ENCODE measurements around the gene HBS1L. TPM values are rescaled to one million over a fixed set of nuclear protein-coding genes. Genes with fewer than 3 reads are reported as not detected.

HBS1L gene
- polyA plus RNA-seq, 1 donor: 47.2 TPM

GRCh38 chr6:135043846-135044245 lies 10.8 kb downstream of the HBS1L start:
- Histone ChIP-seq H3K9me3 (ENCODE audit: control insufficient read depth, low read depth, low read length) (no peaks in the 10 kb centered on the region), H3K4me3 (ENCODE audit: low read length) (no peak overlapping the region), H3K36me3 (ENCODE audit: control insufficient read depth, insufficient read depth, low read length) (peaks cover 23% of the 10 kb centered on the region), H3K4me1 (ENCODE audit: control insufficient read depth, insufficient read depth, low read length) (no peaks in the 10 kb centered on the region), H3K27me3 (ENCODE audit: control insufficient read depth, insufficient read depth, low read length) (no peaks in the 10 kb centered on the region), H3K27ac (ENCODE audit: low read length) (no peak overlapping the region)
- no CpG with 5 or more reads among the region's 2 CpGs for WGBS (ENCODE audit: insufficient coverage, low lambda C conversion rate)
- no peak for DNase-seq

GRCh38 chr6:135043364-135043763 lies 11.3 kb downstream of the HBS1L start:
- Histone ChIP-seq H3K27ac (ENCODE audit: low read length) (no peak overlapping the region), H3K27me3 (ENCODE audit: control insufficient read depth, insufficient read depth, low read length) (no peaks in the 10 kb centered on the region), H3K4me1 (ENCODE audit: control insufficient read depth, insufficient read depth, low read length) (no peaks in the 10 kb centered on the region), H3K4me3 (ENCODE audit: low read length) (no peak overlapping the region), H3K9me3 (ENCODE audit: control insufficient read depth, low read depth, low read length) (no peaks in the 10 kb centered on the region), H3K36me3 (ENCODE audit: control insufficient read depth, insufficient read depth, low read length) (peaks cover 23% of the 10 kb centered on the region)
- WGBS (ENCODE audit: insufficient coverage, low lambda C conversion rate): 63% methylated on average over 3 of the region's 3 CpGs
- DNase-seq: peak in 1 of 2 donors; percentile 22

DNA sequence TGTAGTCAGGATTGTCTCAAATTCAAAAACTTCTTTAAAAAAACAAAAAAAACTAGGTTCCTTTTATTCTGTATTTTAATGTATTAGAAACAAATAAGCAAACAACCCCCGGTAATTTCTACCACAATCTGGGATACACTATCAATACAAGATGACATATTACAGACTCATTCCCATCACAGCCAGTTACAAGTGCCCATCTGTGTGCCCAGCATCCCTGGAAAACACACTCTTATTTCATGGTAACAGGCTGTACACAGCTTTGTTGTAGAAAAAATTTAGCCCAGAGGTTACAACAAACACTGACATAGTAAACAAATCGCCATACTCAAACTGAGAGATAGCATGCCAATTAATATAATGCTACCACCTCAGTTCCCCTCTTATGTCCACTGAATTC lies 16.3 kb downstream of the HBS1L start:
- Histone ChIP-seq H3K36me3 (ENCODE audit: control insufficient read depth, insufficient read depth, low read length) (peaks cover 31% of the 10 kb centered on the region), H3K27me3 (ENCODE audit: control insufficient read depth, insufficient read depth, low read length) (no peaks in the 10 kb centered on the region)
- WGBS (ENCODE audit: insufficient coverage, low lambda C conversion rate): 100% methylated on average over 1 of the region's 2 CpGs

GRCh38 chr6:135037541-135037940 lies 17.1 kb downstream of the HBS1L start:
- Histone ChIP-seq H3K27ac (ENCODE audit: low read length) (no peak overlapping the region), H3K36me3 (ENCODE audit: control insufficient read depth, insufficient read depth, low read length) (peaks cover 31% of the 10 kb centered on the region), H3K4me3 (ENCODE audit: low read length) (no peak overlapping the region), H3K9me3 (ENCODE audit: control insufficient read depth, low read depth, low read length) (no peaks in the 10 kb centered on the region), H3K27me3 (ENCODE audit: control insufficient read depth, insufficient read depth, low read length) (no peaks in the 10 kb centered on the region), H3K4me1 (ENCODE audit: control insufficient read depth, insufficient read depth, low read length) (no peaks in the 10 kb centered on the region)
- 100% methylated on average over 1 of the region's 4 CpGs for WGBS (ENCODE audit: insufficient coverage, low lambda C conversion rate)
- no peak for DNase-seq

More for the DNA sequence above, 16.3 kb downstream of the HBS1L start:
- Histone ChIP-seq H3K4me3 (ENCODE audit: low read length) (no peak overlapping the region), H3K4me1 (ENCODE audit: control insufficient read depth, insufficient read depth, low read length) (no peaks in the 10 kb centered on the region), H3K9me3 (ENCODE audit: control insufficient read depth, low read depth, low read length) (no peaks in the 10 kb centered on the region), H3K27ac (ENCODE audit: low read length) (no peak overlapping the region)
- no peak for DNase-seq

- WGBS (ENCODE audit: insufficient coverage, low lambda C conversion rate): 96% methylated on average over 4 of the region's 5 CpGs
- Histone ChIP-seq H3K9me3 (ENCODE audit: control insufficient read depth, low read depth, low read length) (no peaks in the 10 kb centered on the region), H3K4me1 (ENCODE audit: control insufficient read depth, insufficient read depth, low read length) (no peaks in the 10 kb centered on the region), H3K27me3 (ENCODE audit: control insufficient read depth, insufficient read depth, low read length) (no peaks in the 10 kb centered on the region), H3K36me3 (ENCODE audit: control insufficient read depth, insufficient read depth, low read length) (peaks cover 31% of the 10 kb centered on the region), H3K4me3 (ENCODE audit: low read length) (no peak overlapping the region), H3K27ac (ENCODE audit: low read length) (no peak overlapping the region)
- DNase-seq: no peak
Measured at GRCh38 chr6:135036731-135037420, 17.7 kb downstream of the HBS1L start.

DNA sequence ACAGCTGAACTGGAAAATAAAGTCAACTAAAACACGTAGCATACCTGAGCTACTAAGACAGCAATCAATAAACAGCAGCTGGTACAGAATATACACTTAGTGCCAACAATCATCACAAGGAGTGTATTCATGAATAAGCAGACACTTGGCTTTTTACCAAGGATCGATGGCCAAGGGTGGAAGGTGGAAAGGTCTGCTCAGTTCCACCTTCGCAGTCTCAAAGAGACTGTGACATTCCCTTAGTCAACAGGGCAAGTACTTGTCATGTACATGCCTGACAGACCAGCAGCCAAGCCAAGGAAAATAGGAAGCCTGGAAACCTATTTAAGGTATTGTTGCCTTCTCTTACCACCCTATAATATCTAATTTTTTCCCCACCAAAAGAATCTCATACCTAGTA lies 21.4 kb downstream of the HBS1L start:
- no peak overlapping the region for H3K27ac ChIP-seq (ENCODE audit: low read length)
- H3K36me3 ChIP-seq (ENCODE audit: control insufficient read depth, insufficient read depth, low read length): peaks cover 33% of the 10 kb centered on the region
- no peaks in the 10 kb centered on the region for H3K4me1 ChIP-seq (ENCODE audit: control insufficient read depth, insufficient read depth, low read length)
- DNase-seq: no peak
- WGBS (ENCODE audit: insufficient coverage, low lambda C conversion rate): no CpG with 5 or more reads among the region's 3 CpGs
- H3K9me3 ChIP-seq (ENCODE audit: control insufficient read depth, low read depth, low read length): no peaks in the 10 kb centered on the region
- H3K27me3 ChIP-seq (ENCODE audit: control insufficient read depth, insufficient read depth, low read length): no peaks in the 10 kb centered on the region
- H3K4me3 ChIP-seq (ENCODE audit: low read length): no peak overlapping the region

DNA sequence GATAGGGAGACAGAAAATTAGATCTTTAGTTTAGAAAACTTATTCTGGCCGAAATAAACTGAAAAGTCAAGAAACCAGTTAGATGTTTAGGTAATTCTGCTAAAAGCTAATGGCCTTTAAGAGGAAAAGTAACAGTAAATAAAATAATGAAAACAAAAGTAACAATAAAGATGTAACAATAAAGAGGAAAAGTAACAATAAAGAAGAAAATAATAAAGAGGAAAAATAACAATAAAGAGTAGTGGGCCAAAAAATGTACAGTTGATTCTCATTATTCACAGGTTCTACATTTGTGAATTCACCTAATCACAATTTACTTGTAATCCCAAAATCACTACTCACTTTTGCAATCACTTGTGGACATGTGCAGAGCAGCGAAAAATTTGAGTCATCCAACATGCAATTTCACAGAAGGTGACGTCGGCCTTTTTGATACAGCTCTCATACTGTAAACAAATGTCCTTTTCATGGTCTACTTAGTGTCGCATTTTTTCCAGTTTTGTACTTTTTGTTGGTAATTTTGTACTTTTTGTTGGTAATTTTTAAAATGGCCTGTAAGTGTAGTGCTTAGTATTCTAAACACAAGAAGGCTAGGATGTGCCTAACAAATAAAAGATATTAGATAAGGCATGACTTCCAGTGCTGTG lies 24.0 kb downstream of the HBS1L start:
- 46% methylated on average over 1 of the region's 5 CpGs for WGBS (ENCODE audit: insufficient coverage, low lambda C conversion rate)
- H3K27me3 ChIP-seq (ENCODE audit: control insufficient read depth, insufficient read depth, low read length): no peaks in the 10 kb centered on the region
- no peak overlapping the region for H3K4me3 ChIP-seq (ENCODE audit: low read length)
- H3K4me1 ChIP-seq (ENCODE audit: control insufficient read depth, insufficient read depth, low read length): no peaks in the 10 kb centered on the region
- H3K36me3 ChIP-seq (ENCODE audit: control insufficient read depth, insufficient read depth, low read length): peaks cover 23% of the 10 kb centered on the region
- no peaks in the 10 kb centered on the region for H3K9me3 ChIP-seq (ENCODE audit: control insufficient read depth, low read depth, low read length)
- DNase-seq: no peak
- H3K27ac ChIP-seq (ENCODE audit: low read length): no peak overlapping the region

- Histone ChIP-seq H3K27ac (ENCODE audit: low read length) (no peak overlapping the region), H3K4me1 (ENCODE audit: control insufficient read depth, insufficient read depth, low read length) (no peaks in the 10 kb centered on the region), H3K27me3 (ENCODE audit: control insufficient read depth, insufficient read depth, low read length) (no peaks in the 10 kb centered on the region), H3K36me3 (ENCODE audit: control insufficient read depth, insufficient read depth, low read length) (peaks cover 22% of the 10 kb centered on the region), H3K9me3 (ENCODE audit: control insufficient read depth, low read depth, low read length) (no peaks in the 10 kb centered on the region), H3K4me3 (ENCODE audit: low read length) (no peak overlapping the region)
- DNase-seq: no peak
- WGBS (ENCODE audit: insufficient coverage, low lambda C conversion rate): 90% methylated on average over 2 of the region's 3 CpGs
Measured at GRCh38 chr6:135030056-135030473, 24.6 kb downstream of the HBS1L start.

DNA sequence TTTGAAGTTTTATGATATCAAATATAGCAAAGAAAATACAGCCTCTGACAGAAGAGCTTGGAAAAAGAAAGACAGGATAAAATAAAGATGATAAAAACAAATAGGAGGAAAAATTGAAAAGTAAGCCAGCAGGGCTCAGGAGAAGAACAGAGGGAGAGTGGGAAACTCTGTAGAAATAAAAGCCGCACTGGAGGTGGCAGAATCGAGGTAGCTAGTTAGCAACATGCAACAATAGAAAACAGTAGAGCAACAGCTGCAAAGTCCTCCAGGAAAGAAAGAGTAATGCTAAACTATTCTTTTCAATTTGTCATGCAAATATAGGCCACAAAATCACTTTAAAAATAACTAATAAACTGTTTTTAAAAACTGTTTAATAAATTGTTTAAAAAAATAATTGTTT lies 28.8 kb downstream of the HBS1L start:
- WGBS (ENCODE audit: insufficient coverage, low lambda C conversion rate): no CpG with 5 or more reads among the region's 2 CpGs
- Histone ChIP-seq H3K27me3 (ENCODE audit: control insufficient read depth, insufficient read depth, low read length) (no peaks in the 10 kb centered on the region), H3K27ac (ENCODE audit: low read length) (no peak overlapping the region), H3K9me3 (ENCODE audit: control insufficient read depth, low read depth, low read length) (no peaks in the 10 kb centered on the region), H3K4me3 (ENCODE audit: low read length) (no peak overlapping the region), H3K36me3 (ENCODE audit: control insufficient read depth, insufficient read depth, low read length) (peaks cover 7% of the 10 kb centered on the region), H3K4me1 (ENCODE audit: control insufficient read depth, insufficient read depth, low read length) (no peaks in the 10 kb centered on the region)
- DNase-seq: no peak

- no peak for DNase-seq
- Histone ChIP-seq H3K27me3 (ENCODE audit: control insufficient read depth, insufficient read depth, low read length) (no peaks in the 10 kb centered on the region), H3K4me1 (ENCODE audit: control insufficient read depth, insufficient read depth, low read length) (no peaks in the 10 kb centered on the region), H3K9me3 (ENCODE audit: control insufficient read depth, low read depth, low read length) (no peaks in the 10 kb centered on the region), H3K27ac (ENCODE audit: low read length) (no peak overlapping the region), H3K4me3 (ENCODE audit: low read length) (no peak overlapping the region), H3K36me3 (ENCODE audit: control insufficient read depth, insufficient read depth, low read length) (peaks cover 3% of the 10 kb centered on the region)
- WGBS (ENCODE audit: insufficient coverage, low lambda C conversion rate): no CpG with 5 or more reads among the region's 2 CpGs
Measured at GRCh38 chr6:135025175-135025574, 29.4 kb downstream of the HBS1L start.
